Ovary (tissue), 3 donors: ENCODE results near the gene F2RL3.

ENCODE experiments used
- CTCF ChIP-seq, 3 donors: fragments of 450-650 bp in 2 of 3; fragments of 200-600 bp in 1 of 3; IDR thresholded peaks; one replicate each; pipeline versions ENCODE4 v1.5.1 to v1.8.0; 2016 to 2022; ENCODE audit warnings: antibody characterized with exemption in 3 of 3, mild to moderate bottlenecking in 1 of 3
- EP300 ChIP-seq: sonication (generic); formaldehyde crosslinking; IDR thresholded peaks from one replicate; pipeline ENCODE4 v1.6.1; 2017; ENCODE audit warnings: antibody characterized with exemption
- POLR2A ChIP-seq: fragments of 450-650 bp; IDR thresholded peaks from one replicate; pipeline ENCODE4 v1.6.1; 2017; ENCODE audit warnings: antibody characterized with exemption, mild to moderate bottlenecking, moderate library complexity
- donor health status: DM: no; HTN: no; CAD: no.

- no peak for TF ChIP-seq CTCF (IDR thresholded peaks at IDR 0.05)
- TF ChIP-seq POLR2A, result no peak
- no peak for TF ChIP-seq EP300
Observed at GRCh38 chr19:16915734-16916133, 26.9 kb downstream of the F2RL3 start.
